HG03095 (cell line): ENCODE measurements around the gene GJB3.
"Not testable (repeated sequence)": the region's sequence is repeated elsewhere in the genome, so short reads cannot be mapped to it uniquely, and the experiment has no call there.

ENCODE experiments used
- ATAC-seq: cut with Tn5 transposase; IDR thresholded peaks from one replicate; pipeline ENCODE4 v1.9.1; 2021; ENCODE audit warnings: moderate library complexity; ENCODE audit not compliant: unreplicated experiment

Gene GJB3

DNA sequence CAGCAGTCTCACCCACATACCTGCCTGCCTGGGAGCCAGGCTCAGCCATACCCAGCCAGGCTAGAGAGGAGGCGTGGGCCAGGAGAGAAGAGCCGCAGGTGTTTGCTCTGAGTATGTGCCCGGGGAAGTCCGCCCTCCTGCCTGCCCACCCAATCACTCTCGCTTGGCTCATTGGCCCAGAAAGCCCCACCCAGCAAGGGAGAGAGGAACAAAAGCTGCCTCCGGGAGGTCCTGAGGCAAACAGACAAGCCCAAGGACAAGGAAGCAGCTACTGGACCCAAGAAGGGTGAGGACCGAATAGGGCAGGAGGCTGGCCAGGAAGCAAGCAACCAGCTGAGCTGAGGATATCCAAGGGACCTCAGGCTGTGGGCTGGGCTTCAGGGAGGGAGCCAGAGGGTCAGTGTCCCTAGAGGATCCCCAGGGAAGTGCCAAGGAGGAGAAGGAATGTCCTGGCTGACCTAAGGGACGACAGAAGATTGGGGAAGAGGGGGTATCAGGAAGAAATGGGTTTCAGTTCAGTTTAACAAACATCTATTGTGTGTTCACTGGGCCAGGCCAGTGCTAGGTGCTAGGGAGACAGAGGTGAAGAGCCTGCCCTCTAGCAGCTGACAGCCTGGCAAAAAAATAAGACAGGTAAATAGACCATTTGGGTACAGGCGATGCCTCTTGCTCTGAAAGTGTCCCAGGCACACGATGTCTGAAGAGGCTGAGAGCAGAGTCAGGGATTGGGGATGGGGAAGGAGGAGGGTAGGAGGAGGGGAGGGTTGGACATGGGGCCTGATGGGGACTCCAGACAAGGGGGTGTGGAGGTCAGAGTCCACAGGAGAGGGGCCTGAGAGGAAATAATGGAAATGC, 21.3 kb upstream of the GJB3 start, which contains the start of gene GJB4:
Gene GJB4, plus strand, starts transcription at position 238 of the 855 bp plus-strand sequence. CDS start 1,515 bp downstream, outside the sequence.
- no peak for ATAC-seq

DNA sequence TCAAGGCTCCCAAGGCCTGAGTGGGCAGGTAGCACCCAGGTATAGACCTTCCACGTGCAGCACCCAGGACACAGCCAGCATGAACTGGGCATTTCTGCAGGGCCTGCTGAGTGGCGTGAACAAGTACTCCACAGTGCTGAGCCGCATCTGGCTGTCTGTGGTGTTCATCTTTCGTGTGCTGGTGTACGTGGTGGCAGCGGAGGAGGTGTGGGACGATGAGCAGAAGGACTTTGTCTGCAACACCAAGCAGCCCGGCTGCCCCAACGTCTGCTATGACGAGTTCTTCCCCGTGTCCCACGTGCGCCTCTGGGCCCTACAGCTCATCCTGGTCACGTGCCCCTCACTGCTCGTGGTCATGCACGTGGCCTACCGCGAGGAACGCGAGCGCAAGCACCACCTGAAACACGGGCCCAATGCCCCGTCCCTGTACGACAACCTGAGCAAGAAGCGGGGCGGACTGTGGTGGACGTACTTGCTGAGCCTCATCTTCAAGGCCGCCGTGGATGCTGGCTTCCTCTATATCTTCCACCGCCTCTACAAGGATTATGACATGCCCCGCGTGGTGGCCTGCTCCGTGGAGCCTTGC, 19.7 kb upstream of the GJB3 start:
- no peak for ATAC-seq

DNA sequence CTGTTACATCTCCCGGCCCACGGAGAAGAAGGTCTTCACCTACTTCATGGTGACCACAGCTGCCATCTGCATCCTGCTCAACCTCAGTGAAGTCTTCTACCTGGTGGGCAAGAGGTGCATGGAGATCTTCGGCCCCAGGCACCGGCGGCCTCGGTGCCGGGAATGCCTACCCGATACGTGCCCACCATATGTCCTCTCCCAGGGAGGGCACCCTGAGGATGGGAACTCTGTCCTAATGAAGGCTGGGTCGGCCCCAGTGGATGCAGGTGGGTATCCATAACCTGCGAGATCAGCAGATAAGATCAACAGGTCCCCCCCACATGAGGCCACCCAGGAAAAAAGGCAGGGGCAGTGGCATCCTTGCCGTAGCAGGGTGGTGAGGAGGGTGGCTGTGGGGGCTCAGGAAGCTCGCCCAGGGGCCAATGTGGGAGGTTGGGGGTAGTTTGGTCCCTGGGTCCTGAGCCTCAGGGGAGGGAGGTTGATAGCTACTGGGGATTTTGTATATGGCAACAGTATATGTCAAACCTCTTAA, 19.2 kb upstream of the GJB3 start:
- no peak for ATAC-seq

DNA sequence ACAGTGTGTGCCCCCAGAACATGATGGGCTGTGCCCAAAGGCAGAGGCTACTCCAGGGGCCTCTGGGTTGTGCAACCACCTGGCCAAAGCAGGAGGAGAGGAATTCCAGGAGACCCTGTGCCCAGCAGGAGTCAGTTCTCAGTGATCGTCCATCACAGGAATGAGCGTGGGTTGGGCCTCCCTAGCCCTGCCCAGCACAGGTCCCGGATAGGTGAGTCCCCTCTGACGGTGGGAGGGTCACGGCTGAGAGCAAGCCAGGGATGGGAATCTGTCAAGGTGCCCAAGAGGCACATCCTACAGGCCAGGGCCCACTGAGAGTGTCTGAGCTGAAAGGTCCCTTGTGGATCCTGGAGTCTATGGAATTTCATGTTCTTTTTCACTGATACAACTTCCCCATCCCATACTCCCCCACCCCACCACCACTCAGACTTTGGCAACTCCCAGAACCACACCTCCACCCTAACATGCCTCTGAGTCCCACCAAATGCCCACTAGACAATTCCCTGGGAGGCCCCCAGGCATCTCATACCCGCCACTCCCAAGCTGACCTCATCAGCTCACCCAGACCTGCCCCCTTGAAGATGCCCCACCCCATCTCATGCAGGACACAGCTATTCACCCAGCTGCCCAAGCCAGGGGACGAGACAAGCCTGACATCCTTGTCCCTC, 18.4 kb upstream of the GJB3 start:
- no peak for ATAC-seq

DNA sequence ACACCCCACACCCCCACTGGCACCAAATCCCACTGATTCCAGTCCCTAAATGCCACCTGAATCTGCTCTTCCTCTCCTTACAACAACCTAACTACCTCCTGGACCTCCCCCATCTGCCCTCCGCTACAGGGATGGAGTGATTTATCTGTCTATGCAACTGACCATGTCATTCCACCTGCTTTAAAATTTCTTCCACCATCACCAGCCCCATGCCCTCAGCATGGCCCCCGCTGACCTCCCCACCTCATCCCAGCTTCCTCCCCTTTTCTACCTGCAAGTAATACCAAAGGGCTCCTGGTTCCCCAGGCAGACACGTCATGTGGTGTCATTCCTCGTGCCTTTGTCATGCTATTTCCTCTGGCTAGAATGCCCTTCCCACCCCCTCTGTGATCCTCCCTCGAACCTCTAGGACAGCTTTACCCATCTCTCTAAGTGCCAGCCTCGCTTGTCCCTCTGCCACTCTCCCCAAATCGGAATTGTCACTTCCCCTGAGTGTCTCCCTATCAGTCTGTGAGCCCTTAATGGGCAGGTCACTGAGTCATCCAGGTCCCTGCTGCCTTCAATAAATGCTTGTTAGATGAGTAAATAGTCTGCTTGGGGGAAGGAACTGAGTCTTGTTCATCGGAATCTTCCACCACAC, 17.8 kb upstream of the GJB3 start:
- ATAC-seq, result no peak

DNA sequence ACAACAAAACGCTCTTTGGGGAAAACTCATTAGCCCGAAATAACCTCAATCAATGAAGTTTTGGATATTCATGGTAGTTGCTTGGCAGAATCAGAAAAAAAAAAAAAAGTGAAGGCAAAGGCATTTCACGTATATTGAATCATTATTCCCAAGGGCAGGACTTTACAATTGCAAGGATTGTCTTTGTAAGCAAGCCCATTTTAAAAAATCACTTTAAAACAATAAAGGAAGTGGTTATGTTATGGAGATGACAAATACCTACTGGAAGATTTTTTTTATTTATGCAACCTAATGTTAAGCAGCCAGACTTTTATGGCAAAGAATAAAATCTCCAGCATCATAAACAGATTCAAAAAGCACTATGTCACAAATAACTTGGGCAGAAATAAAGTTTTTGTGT, 12.2 kb upstream of the GJB3 start:
- ATAC-seq, result no peak

DNA sequence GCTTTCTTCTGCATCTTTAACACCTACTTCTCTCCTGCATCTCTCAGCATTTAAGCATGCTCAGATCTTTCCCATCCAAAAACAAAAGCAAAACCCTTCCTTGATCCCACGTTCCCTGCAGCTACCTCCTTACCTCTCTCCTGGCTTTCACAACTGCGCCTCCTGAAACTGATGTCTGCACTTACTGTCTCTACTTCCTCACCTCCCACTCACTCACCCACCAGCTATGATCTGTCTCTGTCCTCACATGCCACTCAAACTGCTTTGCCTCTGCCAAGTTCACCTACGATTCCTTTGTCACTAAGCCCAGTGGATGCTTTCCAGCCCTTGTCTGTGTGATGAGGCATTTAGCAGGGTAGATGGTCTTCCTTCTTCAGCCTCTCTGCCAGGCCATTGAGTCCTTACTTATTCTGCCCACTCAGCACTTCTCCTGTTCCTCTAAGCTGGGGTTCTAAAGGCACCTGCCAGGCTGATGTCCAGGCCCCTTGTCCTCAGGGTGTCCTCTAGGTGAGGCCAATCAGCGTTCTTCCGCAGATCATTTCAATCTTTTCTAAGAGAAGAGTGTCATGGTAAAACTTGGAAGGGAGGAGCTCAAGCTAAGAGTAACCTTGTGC, 10.0 kb upstream of the GJB3 start:
- ATAC-seq, result no peak

DNA sequence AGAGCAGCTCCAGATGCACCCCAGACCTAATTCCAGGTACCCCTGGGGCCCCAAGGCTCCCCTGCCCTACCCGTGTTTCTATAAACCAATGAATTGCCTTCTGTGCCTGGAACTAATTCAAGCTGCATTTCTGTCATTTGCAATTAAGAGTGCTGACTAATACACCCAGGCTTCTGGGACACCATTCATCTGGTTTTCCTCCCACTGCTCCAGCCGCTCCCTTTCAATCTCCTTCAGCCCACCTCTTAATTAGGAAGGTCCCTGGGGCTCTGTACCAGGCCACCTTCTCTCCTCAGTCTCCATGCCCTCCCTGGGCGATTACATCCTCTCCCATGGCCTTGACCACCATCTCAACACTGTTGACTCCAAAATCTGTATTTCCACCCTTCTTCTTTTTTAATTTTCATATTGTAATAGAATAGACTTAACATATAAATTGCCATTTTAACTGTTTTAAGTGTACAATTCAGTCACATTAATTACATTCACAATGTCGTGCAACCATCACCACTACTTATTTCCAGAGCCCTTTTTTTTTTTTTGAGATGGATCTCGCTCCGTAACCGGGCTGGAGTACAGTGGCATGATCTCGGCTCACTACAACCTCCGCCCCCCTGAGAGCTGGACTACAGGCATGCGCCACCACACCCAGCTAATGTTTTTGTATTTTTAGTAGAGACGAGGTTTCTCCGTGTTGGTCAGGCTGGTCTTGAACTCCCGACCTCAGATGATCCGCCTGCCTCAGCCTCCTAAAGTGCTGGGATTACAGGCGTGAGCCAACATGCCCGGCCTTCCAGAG, 9.2 kb upstream of the GJB3 start:
- ATAC-seq, result no peak

DNA sequence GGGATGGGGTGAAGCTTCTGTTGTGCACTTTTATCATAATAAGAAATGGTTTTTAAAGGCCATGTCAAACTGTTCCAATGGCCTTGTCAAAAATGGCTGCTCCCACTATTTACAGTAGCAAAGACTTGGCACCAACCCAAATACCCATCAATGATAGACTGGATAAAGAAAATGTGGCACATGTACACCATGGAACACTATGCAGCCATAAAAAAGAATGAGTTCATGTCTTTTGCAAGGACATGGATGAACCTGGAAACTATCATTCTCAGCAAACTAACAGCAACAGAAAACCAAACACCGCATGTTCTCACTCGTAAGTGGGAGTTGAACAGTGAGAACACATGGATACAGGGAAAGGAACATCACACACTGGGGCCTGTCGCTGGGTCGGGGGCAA, 7.9 kb upstream of the GJB3 start:
- ATAC-seq, result not testable (repeated sequence)

DNA sequence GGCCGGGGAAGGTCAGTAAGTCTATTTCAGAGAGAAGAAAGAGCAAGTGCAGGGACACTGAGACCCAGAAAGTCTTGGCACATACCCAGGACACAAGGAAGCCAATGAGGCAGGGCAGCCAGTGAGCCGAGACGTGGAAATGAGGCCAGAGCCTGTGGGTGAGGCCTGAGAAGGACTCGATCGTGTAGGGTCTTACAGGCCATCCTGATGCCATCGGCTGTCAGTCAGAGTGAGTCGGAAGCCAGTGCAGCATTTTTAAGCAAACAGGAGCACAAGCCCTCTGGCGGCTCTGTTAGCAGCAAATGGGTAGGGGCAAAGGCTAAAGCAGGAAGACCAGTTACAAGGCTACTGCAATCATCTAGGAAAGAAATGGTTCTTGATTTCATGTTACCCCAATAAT, 6.1 kb upstream of the GJB3 start:
- no peak for ATAC-seq

DNA sequence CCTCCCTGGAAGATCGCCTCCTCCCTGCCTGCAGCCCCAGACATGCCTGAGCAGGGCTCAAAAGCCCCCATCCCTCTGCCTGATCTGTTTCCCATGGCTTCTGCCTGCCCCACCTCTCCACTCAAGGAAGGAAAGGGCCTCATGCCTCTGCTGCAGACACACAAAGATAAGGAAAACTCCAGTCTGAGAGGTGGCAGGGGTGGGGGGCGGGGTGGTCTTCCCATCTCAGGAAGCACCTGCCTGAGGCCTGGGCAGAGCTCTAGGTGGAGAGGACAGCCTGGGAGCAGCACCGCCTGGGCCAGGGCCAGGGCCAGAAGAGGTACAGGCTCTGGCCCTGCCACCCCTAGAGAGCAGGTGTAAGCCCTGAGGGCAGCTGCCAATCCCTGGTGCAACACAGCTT, 4.1 kb upstream of the GJB3 start:
- no peak for ATAC-seq

DNA sequence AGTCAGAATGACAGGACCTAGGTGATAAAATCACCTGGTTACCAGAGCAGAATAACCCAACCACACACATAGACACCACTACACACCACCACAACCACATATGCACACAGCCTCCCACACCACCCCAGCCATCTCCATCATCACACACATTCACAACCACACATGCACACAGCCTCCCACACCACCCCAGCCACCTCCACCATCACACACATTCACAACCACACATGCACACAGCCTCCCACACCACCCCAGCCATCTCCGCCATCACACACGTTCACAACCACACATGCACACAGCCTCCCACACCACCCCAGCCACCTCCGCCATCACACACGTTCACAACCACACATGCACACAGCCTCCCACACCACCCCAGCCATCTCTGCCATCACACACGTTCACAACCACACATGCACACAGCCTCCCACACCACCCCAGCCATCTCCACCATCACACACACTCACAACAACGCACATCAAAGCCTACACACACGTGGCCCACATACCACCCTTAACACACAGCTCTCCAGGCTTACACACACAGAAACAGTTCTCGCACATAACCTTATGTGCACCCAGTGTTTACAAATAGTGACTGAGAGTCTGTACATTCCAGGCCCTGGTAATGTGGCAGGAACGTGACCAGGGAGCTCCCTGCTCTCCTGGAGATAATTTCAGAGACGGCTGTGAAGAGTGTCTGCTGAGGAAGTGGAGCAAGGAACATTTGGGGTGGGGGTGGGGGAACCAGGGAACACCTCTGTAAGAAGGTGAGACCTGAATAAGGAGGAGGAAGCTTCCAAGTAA, 3.3 kb upstream of the GJB3 start:
- no peak for ATAC-seq

DNA sequence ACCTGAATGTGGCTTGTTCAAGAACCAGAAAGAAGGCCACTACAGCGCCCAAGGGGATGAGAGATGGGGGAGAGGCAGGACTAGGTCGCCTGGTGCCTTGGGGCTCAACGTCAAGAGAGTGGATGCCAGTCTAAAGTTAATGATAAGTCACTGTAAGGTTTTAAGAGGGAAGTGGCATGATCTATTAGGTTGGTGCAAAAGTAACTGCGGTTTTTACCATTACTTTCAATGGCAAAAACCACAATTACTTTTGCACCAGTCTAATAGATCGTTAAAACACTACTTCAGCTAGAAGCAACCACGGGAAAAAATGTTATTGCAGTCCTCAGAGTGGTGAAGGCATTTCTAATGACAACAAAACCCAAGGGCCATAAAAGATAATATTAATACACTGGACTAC, 2.6 kb upstream of the GJB3 start:
- ATAC-seq, result no peak

DNA sequence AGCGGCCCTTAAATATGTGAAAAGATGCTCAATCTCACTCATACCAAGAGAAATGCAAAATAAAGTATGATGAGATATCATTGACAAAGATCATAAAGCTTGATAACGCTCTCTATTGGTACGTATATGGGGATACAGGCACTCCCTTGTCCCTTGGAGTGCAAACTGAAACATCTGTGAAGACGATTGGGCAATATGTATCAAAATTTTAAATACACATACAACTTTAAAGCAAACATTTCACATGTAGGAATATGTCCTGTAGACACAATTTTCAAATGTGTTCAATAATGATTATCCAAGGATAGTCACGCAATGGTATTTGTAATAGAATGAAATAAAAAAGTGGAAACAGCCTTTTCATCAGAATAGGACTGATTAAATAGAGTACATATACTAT, 2.0 kb upstream of the GJB3 start:
- no peak for ATAC-seq

DNA sequence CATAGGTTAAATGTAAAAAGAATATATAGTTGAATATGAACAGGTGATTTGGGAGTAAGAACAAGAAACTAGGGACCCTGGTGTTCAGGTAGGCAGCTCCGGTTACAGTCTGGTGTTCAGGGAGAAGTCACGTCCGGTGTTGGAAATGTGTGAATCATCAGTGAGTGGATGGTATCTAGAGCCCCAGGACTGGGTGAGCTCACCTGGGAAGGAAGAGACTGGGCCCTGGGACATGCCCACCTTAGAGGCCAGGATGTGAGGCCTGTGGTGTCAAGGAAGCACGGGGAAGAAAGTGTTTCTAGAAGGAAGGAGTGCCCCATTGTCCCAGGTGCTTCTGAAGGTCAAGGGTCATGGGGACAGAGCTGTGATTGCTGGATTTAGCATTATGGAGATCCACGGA, 1.5 kb upstream of the GJB3 start:
- no peak for ATAC-seq

DNA sequence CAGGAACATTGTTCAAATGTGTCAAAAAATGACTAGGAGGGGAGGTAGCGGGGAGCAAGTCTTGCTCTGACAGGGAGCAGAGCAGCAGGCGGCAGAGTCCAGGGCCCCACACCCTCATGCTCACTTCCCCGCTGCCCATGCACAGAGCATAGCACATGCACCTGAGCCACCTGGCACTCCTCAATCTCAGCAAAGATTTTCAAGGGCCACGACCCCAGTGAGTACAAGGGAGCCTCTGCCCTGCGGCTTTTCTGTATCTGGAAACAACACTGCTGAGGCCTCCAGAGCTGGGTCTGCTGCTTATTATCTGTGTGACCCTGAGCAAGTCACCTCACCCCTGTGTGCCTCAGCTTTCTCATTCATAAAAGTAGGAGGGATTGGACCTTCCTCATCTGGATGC, 1.1 kb upstream of the GJB3 start:
- ATAC-seq, result no peak

DNA sequence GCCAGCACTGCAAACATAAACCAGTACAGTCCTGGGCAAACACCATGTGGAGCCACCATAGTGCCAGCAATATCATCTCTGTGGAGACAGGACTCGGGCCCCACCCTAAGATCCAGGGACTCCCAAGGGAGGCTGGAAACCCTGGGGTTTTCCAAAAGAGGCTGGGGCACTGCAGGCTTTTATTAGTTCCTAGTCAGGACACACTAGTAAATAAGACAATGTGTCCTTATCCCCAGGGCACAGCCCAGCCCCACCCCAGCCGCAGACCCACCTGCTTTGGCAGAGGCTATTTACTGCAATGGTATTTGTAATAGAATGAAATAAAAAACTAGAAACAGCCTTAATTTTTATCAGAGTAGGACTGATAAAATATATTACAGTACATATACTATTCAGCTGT, 486 bp upstream of the GJB3 start:
- no peak for ATAC-seq

DNA sequence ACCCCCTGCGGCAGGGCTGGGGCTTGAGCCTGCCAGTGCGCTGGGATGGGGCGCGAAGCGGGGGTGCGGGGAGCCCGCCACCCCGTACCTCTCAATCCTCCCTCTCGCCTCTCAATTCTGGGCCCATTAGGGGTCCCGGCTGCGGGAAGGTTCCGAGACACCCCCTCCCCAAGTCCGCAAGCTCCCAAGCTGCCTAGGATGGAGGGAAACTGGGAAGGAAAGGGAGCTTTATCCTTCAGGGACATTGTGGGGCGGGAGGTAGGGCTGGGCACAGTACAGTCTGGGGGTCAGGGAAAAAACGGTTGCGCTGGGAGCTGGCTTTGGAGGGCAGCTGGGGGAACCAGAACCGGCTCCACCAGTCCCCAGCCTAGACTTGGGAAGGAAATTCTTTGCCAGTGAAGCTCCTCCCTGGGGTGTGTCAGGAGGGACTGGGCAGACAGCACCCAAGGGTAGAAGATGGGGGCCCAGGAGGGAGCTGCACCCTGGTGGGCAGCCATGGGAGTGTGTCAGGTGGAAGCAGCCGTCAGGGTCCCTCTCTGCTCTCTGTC, 904 bp downstream of the GJB3 start:
- no peak for ATAC-seq

DNA sequence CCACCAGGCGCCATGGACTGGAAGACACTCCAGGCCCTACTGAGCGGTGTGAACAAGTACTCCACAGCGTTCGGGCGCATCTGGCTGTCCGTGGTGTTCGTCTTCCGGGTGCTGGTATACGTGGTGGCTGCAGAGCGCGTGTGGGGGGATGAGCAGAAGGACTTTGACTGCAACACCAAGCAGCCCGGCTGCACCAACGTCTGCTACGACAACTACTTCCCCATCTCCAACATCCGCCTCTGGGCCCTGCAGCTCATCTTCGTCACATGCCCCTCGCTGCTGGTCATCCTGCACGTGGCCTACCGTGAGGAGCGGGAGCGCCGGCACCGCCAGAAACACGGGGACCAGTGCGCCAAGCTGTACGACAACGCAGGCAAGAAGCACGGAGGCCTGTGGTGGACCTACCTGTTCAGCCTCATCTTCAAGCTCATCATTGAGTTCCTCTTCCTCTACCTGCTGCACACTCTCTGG, 3.8 kb downstream of the GJB3 start:
- no peak for ATAC-seq
